ENCODE measurements around the gene RPL6. TPM values are rescaled to one million over a fixed set of nuclear protein-coding genes. Genes with fewer than 3 reads are reported as not detected.
"Not testable (repeated sequence)": the region's sequence is repeated elsewhere in the genome, so short reads cannot be mapped to it uniquely, and the experiment has no call there.

RPL6 gene
- total RNA-seq = 537 TPM
- long read RNA-seq, transcript RPL6-201 (7 exons, 947 nt) = major isoform, 25 of 34 reads
- long read RNA-seq, partial matches to known transcripts = 4 of 34 reads
- long read RNA-seq, other reads (novel, unspliced or antisense) = 3 of 34 reads

DNA sequence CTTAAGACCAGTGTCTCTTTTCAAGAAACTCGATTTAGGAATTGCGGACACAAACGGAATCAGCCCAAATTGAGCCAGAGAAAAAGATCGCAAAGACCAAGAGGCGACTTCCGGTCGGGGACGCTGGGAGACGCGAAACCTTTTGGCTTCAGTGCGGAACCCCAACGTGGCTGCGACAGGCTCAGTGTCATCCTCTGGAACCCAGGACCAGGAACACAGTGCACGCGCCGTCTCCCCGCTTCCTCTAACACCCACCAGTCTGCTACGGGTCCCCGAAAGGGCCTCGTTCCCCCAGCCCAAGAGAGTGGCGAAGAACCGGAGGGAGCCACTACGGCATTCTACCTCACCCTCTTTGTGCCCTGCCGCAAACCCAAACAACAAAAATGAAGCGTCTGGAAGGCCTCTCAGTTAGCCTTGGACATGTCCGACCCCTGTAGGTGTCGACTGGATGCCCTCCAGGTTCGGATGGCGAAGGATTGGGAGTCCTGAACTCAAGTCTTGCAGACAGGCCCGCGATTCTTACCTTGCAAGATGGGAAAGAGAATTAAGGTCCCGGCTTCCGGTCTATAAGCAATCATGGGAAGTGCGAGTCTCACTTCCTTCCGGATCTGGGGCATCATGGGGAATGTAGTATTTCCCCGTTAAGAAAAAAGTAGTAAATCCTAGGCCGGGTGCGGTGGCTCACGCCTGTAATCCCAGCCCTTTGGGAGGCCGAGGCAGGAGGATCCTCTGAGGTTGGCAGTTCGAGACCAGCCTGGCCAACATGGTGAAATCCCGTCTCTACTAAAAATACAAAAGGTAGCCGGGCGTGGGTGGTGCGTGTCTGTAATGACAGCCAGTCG is at the start of gene RPL6:
Gene RPL6, minus strand, starts transcription at position 542 of the 842 bp plus-strand sequence. CDS start 949 bp downstream, outside the sequence.
- DNase-seq (ENCODE audit: low spot score) = peak; percentile 87
- intact Hi-C loops (cut with DNase I) = no loop called here

GRCh38 chr12:112458751-112459150 is 49.3 kb upstream of the RPL6 start:
- intact Hi-C loops (cut with DNase I) = no loop called here
- no peak for DNase-seq (ENCODE audit: low spot score)

DNA sequence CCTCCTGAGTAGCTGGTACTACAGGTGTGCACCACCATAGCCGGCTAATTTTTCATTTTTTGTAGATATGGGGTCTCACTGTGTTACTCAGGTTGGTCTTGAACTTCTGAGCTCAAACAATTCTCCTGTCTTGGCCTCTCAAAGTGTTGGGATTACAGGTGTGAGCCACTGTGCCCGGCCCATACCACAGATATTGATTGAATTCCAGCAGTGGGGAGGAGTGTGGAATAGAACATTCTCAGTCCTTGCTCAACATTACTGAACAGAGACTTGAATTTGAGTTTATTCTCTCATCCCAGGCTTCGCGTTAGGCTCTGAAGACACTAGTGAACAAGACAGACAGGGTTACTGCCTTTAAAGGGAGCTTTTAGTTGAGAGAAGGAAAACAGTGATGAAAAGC is 48.9 kb upstream of the RPL6 start:
- no peak for DNase-seq (ENCODE audit: low spot score)
- intact Hi-C loops (cut with DNase I) = no loop called here

DNA sequence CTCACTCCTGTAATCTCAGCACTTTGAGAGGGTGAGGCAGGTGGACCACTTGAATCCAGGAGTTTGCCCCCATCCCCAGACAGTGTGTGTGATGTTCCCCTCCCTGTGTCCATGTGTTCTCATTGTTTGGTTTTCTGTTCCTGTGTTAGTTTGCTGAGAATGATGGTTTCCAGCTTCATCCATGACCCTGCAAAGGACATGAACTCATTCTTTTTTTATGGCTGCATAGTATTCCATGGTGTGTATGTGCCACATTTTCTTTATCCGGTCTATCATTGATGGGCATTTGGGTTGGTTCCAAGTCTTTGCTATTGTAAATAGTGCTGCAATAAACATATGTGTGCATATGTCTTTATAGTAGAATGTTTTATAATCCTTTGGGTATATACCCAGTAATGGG is 47.7 kb upstream of the RPL6 start:
- DNase-seq (ENCODE audit: low spot score); intact Hi-C loops (cut with DNase I): not testable (repeated sequence)

GRCh38 chr12:112456029-112456428 is 46.6 kb upstream of the RPL6 start:
- DNase-seq (ENCODE audit: low spot score) = no peak
- intact Hi-C loops (cut with DNase I) = no loop called here

DNA sequence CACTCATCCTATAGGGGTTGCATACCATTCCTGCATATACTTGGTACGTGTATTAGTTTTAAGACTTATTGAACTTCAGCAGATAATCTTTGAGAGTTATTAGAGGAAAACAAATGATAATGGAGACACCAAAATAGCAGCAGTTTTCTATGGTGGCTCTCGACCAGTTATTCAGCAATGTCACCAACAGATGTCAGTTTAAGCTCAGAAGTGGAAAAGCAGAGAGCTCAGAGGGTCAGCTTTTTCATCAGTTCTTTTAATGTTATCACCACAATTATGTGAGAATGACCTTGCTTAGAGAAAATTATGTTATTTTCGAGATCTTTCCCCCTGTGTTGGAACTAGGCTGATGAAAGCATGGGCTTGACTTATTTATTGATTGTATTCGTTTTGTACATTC is 41.3 kb upstream of the RPL6 start:
- DNase-seq (ENCODE audit: low spot score) = no peak
- intact Hi-C loops (cut with DNase I) = no loop called here

- intact Hi-C loops (cut with DNase I); DNase-seq (ENCODE audit: low spot score): not testable (repeated sequence)
Observed at GRCh38 chr12:112448165-112448564, 38.8 kb upstream of the RPL6 start.

- intact Hi-C loops (cut with DNase I) = no loop called here
- DNase-seq (ENCODE audit: low spot score) = no peak
Observed at GRCh38 chr12:112447106-112447505, 37.7 kb upstream of the RPL6 start.

- no peak for DNase-seq (ENCODE audit: low spot score)
- intact Hi-C loops (cut with DNase I) = no loop called here
Observed at GRCh38 chr12:112446008-112446725, 36.8 kb upstream of the RPL6 start.

DNA sequence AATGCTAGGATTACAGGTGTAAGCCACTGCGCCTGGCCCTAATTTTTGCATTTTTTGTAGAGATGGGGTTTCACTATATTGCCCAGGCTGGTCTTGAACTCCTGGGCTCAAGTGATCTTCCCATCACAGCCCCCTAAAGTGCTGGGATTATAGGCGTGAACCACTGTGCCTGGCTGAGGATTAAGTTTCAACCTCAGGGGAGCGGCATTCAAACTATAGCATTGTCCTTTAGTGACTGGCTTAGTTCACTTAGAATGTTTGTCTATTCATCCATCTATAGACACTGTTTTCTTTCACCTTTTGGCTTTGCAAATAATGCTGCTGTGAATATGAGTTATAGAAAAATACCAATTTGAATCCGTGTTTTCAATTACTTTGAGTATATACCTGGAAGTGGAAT is 34.5 kb upstream of the RPL6 start:
- intact Hi-C loops (cut with DNase I) = no loop called here

DNA sequence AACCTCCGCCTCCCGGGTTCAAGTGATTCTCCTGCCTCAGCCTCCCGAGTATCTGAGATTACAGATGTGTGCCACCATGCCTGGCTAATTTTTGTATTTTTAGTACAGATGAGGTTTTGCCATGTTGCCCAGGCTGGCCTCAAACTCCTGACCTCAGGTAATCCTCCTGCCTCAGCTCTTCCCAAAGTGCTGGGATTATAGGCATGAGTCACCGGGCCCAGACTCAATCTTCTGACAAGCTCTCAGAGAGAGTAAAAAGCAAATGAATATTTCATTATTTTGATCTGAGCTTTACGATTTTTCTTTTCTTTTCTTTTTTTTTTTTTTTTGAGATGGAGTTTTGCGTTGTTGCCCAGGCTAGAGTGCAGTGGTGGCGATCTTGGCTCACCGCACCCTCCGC is 31.2 kb upstream of the RPL6 start:
- DNase-seq (ENCODE audit: low spot score); intact Hi-C loops (cut with DNase I): not testable (repeated sequence)

More for the DNA sequence above, 34.5 kb upstream of the RPL6 start:
- DNase-seq (ENCODE audit: low spot score) = no peak

- intact Hi-C loops (cut with DNase I) = no loop called here
- DNase-seq (ENCODE audit: low spot score) = no peak
Observed at GRCh38 chr12:112439769-112440168, 30.4 kb upstream of the RPL6 start.

DNA sequence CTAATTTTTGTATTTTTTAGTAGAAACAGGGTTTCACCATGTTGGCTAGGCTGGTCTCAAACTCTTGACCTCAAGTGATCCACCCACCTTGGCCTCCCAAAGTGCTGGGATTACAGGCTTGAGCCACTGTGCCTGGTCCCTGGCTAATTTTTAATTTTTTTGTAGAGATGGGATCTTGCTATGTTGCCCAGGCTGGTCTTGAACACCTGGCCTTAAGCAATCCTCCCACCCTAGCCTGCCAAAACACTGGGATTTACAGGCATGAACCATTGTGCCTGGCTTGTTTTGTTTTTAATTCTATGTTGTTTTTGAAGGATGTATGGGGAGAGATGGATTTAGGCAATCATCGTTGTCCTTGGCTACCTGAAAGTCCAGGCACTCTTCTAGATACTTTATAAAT is 29.2 kb upstream of the RPL6 start:
- intact Hi-C loops (cut with DNase I); DNase-seq (ENCODE audit: low spot score): not testable (repeated sequence)

DNA sequence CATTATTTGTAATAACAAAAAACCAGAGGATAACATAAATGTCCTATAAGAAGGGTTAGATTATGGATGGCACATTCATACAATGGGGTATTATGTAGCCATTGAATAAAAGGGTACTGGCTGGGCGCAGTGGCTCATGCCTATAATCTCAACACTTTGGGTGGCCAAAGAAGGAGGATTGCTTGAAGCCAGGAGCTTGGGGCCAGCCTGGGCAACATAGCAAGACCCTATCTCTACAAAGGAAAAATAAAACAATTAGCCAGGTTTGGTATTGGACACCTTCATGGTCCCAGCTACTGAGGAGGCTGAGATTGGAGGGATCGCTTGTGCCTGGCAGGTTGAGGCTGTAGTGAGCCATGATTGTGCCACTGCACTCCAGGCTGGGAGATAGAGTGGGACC is 24.1 kb upstream of the RPL6 start:
- intact Hi-C loops (cut with DNase I) = no loop called here
- no peak for DNase-seq (ENCODE audit: low spot score)

GRCh38 chr12:112431965-112432364 is 22.6 kb upstream of the RPL6 start:
- no peak for DNase-seq (ENCODE audit: low spot score)
- intact Hi-C loops (cut with DNase I) = no loop called here

GRCh38 chr12:112430929-112431328 is 21.5 kb upstream of the RPL6 start:
- no peak for DNase-seq (ENCODE audit: low spot score)
- intact Hi-C loops (cut with DNase I) = no loop called here

GRCh38 chr12:112427760-112428159 is 18.4 kb upstream of the RPL6 start:
- no peak for DNase-seq (ENCODE audit: low spot score)
- intact Hi-C loops (cut with DNase I) = no loop called here

- intact Hi-C loops (cut with DNase I) = no loop called here
Observed at GRCh38 chr12:112425582-112426382, 16.4 kb upstream of the RPL6 start.

GRCh38 chr12:112424126-112424525 is 14.7 kb upstream of the RPL6 start:
- intact Hi-C loops (cut with DNase I) = no loop called here
- no peak for DNase-seq (ENCODE audit: low spot score)

More at GRCh38 chr12:112425582-112426382, 16.4 kb upstream of the RPL6 start:
- DNase-seq (ENCODE audit: low spot score) = no peak

GRCh38 chr12:112422531-112422930 is 13.1 kb upstream of the RPL6 start:
- DNase-seq (ENCODE audit: low spot score) = no peak
- intact Hi-C loops (cut with DNase I) = no loop called here

Data from cardiac septum (tissue), 1 donor.